ENCODE measurements around the gene VPS11.

The VPS11 gene

GRCh38 chr11:119061256-119061655 is 6.4 kb upstream of the VPS11 start:
- TF ChIP-seq CTCF (conservative IDR thresholded peaks at IDR 0.05), result no peak
- no peak overlapping the region for H3K27ac ChIP-seq

GRCh38 chr11:119062779-119063178 is 4.8 kb upstream of the VPS11 start:
- no peak for TF ChIP-seq CTCF (conservative IDR thresholded peaks at IDR 0.05)
- H3K27ac ChIP-seq, result no peak overlapping the region

- TF ChIP-seq CTCF (conservative IDR thresholded peaks at IDR 0.05), result peak; percentile 64
- no peak overlapping the region for H3K27ac ChIP-seq
These were observed 2.2 kb upstream of the VPS11 start for GRCh38 chr11:119065369-119065768.

- no peak for TF ChIP-seq CTCF (conservative IDR thresholded peaks at IDR 0.05)
- H3K27ac ChIP-seq, result no peak overlapping the region
These were observed 10.2 kb downstream of the VPS11 start for GRCh38 chr11:119077839-119078238.

- no peak overlapping the region for H3K27ac ChIP-seq
These were observed 11.2 kb downstream of the VPS11 start for GRCh38 chr11:119078675-119079420.

GRCh38 chr11:119081682-119082260 is 14.2 kb downstream of the VPS11 start:
- TF ChIP-seq CTCF (conservative IDR thresholded peaks at IDR 0.05), result no peak
- no peak overlapping the region for H3K27ac ChIP-seq

More at GRCh38 chr11:119078675-119079420, 11.2 kb downstream of the VPS11 start:
- no peak for TF ChIP-seq CTCF (conservative IDR thresholded peaks at IDR 0.05)

- H3K27ac ChIP-seq, result peak within 1 kb of the TSS; percentile 87
- TF ChIP-seq CTCF (conservative IDR thresholded peaks at IDR 0.05), result no peak
These were observed 17.2 kb downstream of the VPS11 start, which contains the start of gene HMBS for GRCh38 chr11:119084663-119085436. TSS of gene HMBS (plus strand) at chr11:119084881. CDS start at chr11:119085034, 153 bp downstream.
